H9 (cell line): Measurements from ENCODE around the gene LRCH1. TPM values are rescaled to one million over a fixed set of nuclear protein-coding genes. Genes with fewer than 3 reads are reported as not detected.

Experiments
- DNase-seq: peaks from one replicate; pipeline ENCODE4 v3.0.0-alpha.2; 2017
- H2AFZ ChIP-seq: one replicate; pipeline ENCODE4 v1.6.1; 2013; ENCODE audit warnings: mild to moderate bottlenecking, low read length, control low read depth, moderate library complexity
- H2AK5ac ChIP-seq: 2 replicates; pipeline ENCODE4 v1.6.1; 2013; ENCODE audit warnings: low read length, control low read depth, mixed read lengths; ENCODE audit not compliant: insufficient read length
- H2BK120ac ChIP-seq: one replicate; pipeline ENCODE4 v1.6.1; 2013; ENCODE audit warnings: low read depth, mild to moderate bottlenecking, low read length, control low read depth, inconsistent platforms; ENCODE audit not compliant: poor library complexity, severe bottlenecking
- H2BK12ac ChIP-seq: 2 replicates; pipeline ENCODE4 v1.6.1; 2013; ENCODE audit warnings: low read length, control low read depth, mixed read lengths, low read depth; ENCODE audit not compliant: insufficient read length
- H2BK15ac ChIP-seq: 2 replicates; pipeline ENCODE4 v1.6.1; 2013; ENCODE audit warnings: low read depth, low read length, control low read depth
- H2BK20ac ChIP-seq: one replicate; pipeline ENCODE4 v1.6.1; 2013; ENCODE audit warnings: low read depth, mild to moderate bottlenecking, low read length, control low read depth, inconsistent platforms; ENCODE audit not compliant: poor library complexity, severe bottlenecking
- H2BK5ac ChIP-seq: 2 replicates; pipeline ENCODE4 v1.6.1; 2013; ENCODE audit warnings: low read length, control low read depth, mixed read lengths; ENCODE audit not compliant: insufficient read length
- H3K14ac ChIP-seq: 2 replicates; pipeline ENCODE4 v1.6.1; 2013; ENCODE audit warnings: low read length, control low read depth; ENCODE audit not compliant: insufficient read depth
- H3K18ac ChIP-seq: 2 replicates; pipeline ENCODE4 v1.6.1; 2013; ENCODE audit warnings: low read depth, mild to moderate bottlenecking, mixed read lengths, low read length, control low read depth; ENCODE audit not compliant: insufficient read length
- H3K23ac ChIP-seq: 2 replicates; pipeline ENCODE4 v1.6.1; 2013; ENCODE audit warnings: low read length, control low read depth, mixed read lengths, low read depth; ENCODE audit not compliant: insufficient read length
- H3K23me2 ChIP-seq: 2 replicates; pipeline ENCODE4 v1.6.1; 2013; ENCODE audit warnings: low read depth, mild to moderate bottlenecking, mixed read lengths, low read length, control low read depth; ENCODE audit not compliant: insufficient read length, poor library complexity, severe bottlenecking
- H3K27ac ChIP-seq: 2 replicates; pipeline ENCODE4 v1.5.1; 2013; ENCODE audit warnings: low read length, control low read depth, mixed read lengths, low read depth; ENCODE audit not compliant: insufficient read length
- H3K27me3 ChIP-seq: 2 replicates; pipeline ENCODE4 v1.6.1; 2013; ENCODE audit warnings: low read length, control low read depth, inconsistent platforms; ENCODE audit not compliant: insufficient read depth
- H3K4ac ChIP-seq: 2 replicates; pipeline ENCODE4 v1.6.1; 2013; ENCODE audit warnings: low read depth, mild to moderate bottlenecking, control low read depth, inconsistent platforms, low read length, moderate library complexity
- H3K4me1 ChIP-seq: 2 replicates; pipeline ENCODE4 v1.6.1; 2013; ENCODE audit warnings: low read length, control low read depth, inconsistent platforms; ENCODE audit not compliant: insufficient read depth
- H3K4me2 ChIP-seq: 2 replicates; pipeline ENCODE4 v1.6.1; 2013; ENCODE audit warnings: low read length, control low read depth, mixed read lengths; ENCODE audit not compliant: insufficient read length, insufficient read depth
- H3K56ac ChIP-seq: 2 replicates; pipeline ENCODE4 v1.6.1; 2013; ENCODE audit warnings: low read depth, mild to moderate bottlenecking, mixed read lengths, low read length, control low read depth; ENCODE audit not compliant: insufficient read length
- H3K79me1 ChIP-seq: 2 replicates; pipeline ENCODE4 v1.6.1; 2013; ENCODE audit warnings: low read depth, mild to moderate bottlenecking, moderate library complexity, low read length, control low read depth, inconsistent platforms; ENCODE audit not compliant: insufficient read depth, poor library complexity, severe bottlenecking
- H3K79me2 ChIP-seq: 2 replicates; pipeline ENCODE4 v1.6.1; 2013; ENCODE audit warnings: low read length, control low read depth, inconsistent platforms; ENCODE audit not compliant: insufficient read depth
- H3K9ac ChIP-seq: 2 replicates; pipeline ENCODE4 v1.6.1; 2013; ENCODE audit warnings: low read length, control low read depth, mixed read lengths; ENCODE audit not compliant: insufficient read length; ENCODE audit errors: extremely low read depth
- H3K9me3 ChIP-seq: one replicate; pipeline ENCODE4 v1.6.1; 2013; ENCODE audit warnings: low read depth, low read length, inconsistent platforms; ENCODE audit not compliant: control insufficient read depth
- H3T11ph ChIP-seq: one replicate; pipeline ENCODE4 v1.6.1; 2013; ENCODE audit warnings: mild to moderate bottlenecking, low read length, control low read depth, inconsistent platforms
- H4K20me1 ChIP-seq: one replicate; pipeline ENCODE4 v1.6.1; 2013; ENCODE audit not compliant: control insufficient read depth, insufficient read length, insufficient read depth
- H4K5ac ChIP-seq: 2 replicates; pipeline ENCODE4 v1.6.1; 2013; ENCODE audit warnings: low read depth, mild to moderate bottlenecking, mixed read lengths, low read length, control low read depth; ENCODE audit not compliant: insufficient read length
- H4K8ac ChIP-seq: replicated peaks from 2 replicates; pipeline ENCODE4 v1.6.1; 2013; ENCODE audit warnings: low read length, control low read depth, mixed read lengths, low read depth; ENCODE audit not compliant: insufficient read length
- H4K91ac ChIP-seq: 2 replicates; pipeline ENCODE4 v1.6.1; 2013; ENCODE audit warnings: low read depth, mild to moderate bottlenecking, moderate library complexity, mixed read lengths, low read length, control low read depth; ENCODE audit not compliant: insufficient read length
- H3K27ac Mint-ChIP-seq, 3 experiments: 2 replicates in 2 of 3; 3 replicates in 1 of 3; pipeline ENCODE4 v1.8.0; 2020 to 2021; ENCODE audit warnings: mixed read lengths in 3 of 3, mild to moderate bottlenecking in 1 of 3, moderate library complexity in 1 of 3
- H3K27me3 Mint-ChIP-seq: 2 replicates; pipeline ENCODE4 v1.8.0; 2021; ENCODE audit warnings: low read depth, mild to moderate bottlenecking, moderate library complexity, mixed read lengths
- H3K36me3 Mint-ChIP-seq, 3 experiments: 2 replicates in 2 of 3; 3 replicates in 1 of 3; pipeline ENCODE4 v1.8.0; 2020 to 2021; ENCODE audit warnings: low read depth in 3 of 3, mixed read lengths in 3 of 3; ENCODE audit not compliant: insufficient read depth in 1 of 3
- H3K4me1 Mint-ChIP-seq, 2 experiments: 2 replicates each; pipeline ENCODE4 v1.8.0; 2020; ENCODE audit warnings: mixed read lengths in 2 of 2
- H3K4me3 Mint-ChIP-seq, 2 experiments: 2 replicates in 1 of 2; 3 replicates in 1 of 2; pipeline ENCODE4 v1.8.0; 2020 to 2021; ENCODE audit warnings: mild to moderate bottlenecking in 2 of 2, mixed read lengths in 2 of 2, moderate library complexity in 1 of 2
- H3K9me3 Mint-ChIP-seq, 2 experiments: 2 replicates in 1 of 2; 3 replicates in 1 of 2; pipeline ENCODE4 v1.8.0; 2020; ENCODE audit warnings: mild to moderate bottlenecking in 2 of 2, mixed read lengths in 2 of 2, moderate library complexity in 1 of 2
- WGBS: extraction: QIAGEN DNeasy Blood & Tissue Kit; methylation state at CpG from one replicate; pipeline ENCODE4 v1.1.7; 2013; ENCODE audit warnings: missing lambda C conversion rate, low lambda C conversion rate, mixed read lengths; ENCODE audit not compliant: insufficient read length; ENCODE audit errors: extremely low coverage; 5-methylcytosine and 5-hydroxymethylcytosine counted together
- total RNA-seq: library from RNA; stranded (reverse); gene quantifications from 2 replicates; pipeline ENCODE4 v1.2.1, GENCODE V29; 2021
- TF ChIP-seq, protein P1 (sequence below): fragments of 200-600 bp; sonication (generic); conservative IDR thresholded peaks from 3 replicates; pipeline ENCODE4 v1.8.0; 2021; ENCODE audit warnings: antibody characterized with exemption, mild to moderate bottlenecking

The LRCH1 gene
- total RNA-seq, 1 experiment from 2014 or later = 8.0 TPM

GRCh38 chr13:46666727-46667456, 113.9 kb downstream of the LRCH1 start:
- Histone ChIP-seq H2BK12ac (no peak overlapping the region), H2BK20ac (no peak overlapping the region), H2AK5ac (no peak overlapping the region), H2BK15ac (no peak overlapping the region), H3K27ac (no peak overlapping the region), H3K79me2 (no peaks in the 10 kb centered on the region), H3K14ac (peak overlapping the region; percentile 32; the same call in 1 of the 2 replicates), H3K9ac (no peak overlapping the region), H3K4me2 (peak overlapping the region; percentile 6), H4K20me1 (no peaks in the 10 kb centered on the region), H3K4ac (no peak overlapping the region), H4K8ac (no peak overlapping the region), H3K18ac (no peak overlapping the region), H3K56ac (no peak overlapping the region), H3K23ac (no peak overlapping the region), H2AFZ (no peak overlapping the region), H2BK5ac (no peak overlapping the region), H3K4me1 (peaks cover 18% of the 10 kb centered on the region), H3K27me3 (no peaks in the 10 kb centered on the region), H2BK120ac (no peak overlapping the region), H4K91ac (no peak overlapping the region), H3K79me1 (no peaks in the 10 kb centered on the region), H3K9me3 (no peaks in the 10 kb centered on the region), H3K23me2 (no peaks in the 10 kb centered on the region), H4K5ac (no peak overlapping the region), H3T11ph (no peak overlapping the region)
- Mint-ChIP-seq H3K27me3 (no peaks in the 10 kb centered on the region), H3K9me3 (no peaks in the 10 kb centered on the region), H3K27ac (peak overlapping the region in 2 of 3 experiments; percentile 53 to 94; a peak in 4 of 7 replicates), H3K4me3 (peak overlapping the region in 1 of 2 experiments; percentile 55; a peak in 1 of 5 replicates), H3K36me3 (peaks cover 0 to 8% (median 0%) of the 10 kb centered on the region in 3 experiments; a peak in 2 of 7 replicates), H3K4me1 (peaks cover 45 to 55% of the 10 kb centered on the region in 2 experiments)
- DNase-seq = peak; percentile 81
- TF ChIP-seq, protein P1, sequence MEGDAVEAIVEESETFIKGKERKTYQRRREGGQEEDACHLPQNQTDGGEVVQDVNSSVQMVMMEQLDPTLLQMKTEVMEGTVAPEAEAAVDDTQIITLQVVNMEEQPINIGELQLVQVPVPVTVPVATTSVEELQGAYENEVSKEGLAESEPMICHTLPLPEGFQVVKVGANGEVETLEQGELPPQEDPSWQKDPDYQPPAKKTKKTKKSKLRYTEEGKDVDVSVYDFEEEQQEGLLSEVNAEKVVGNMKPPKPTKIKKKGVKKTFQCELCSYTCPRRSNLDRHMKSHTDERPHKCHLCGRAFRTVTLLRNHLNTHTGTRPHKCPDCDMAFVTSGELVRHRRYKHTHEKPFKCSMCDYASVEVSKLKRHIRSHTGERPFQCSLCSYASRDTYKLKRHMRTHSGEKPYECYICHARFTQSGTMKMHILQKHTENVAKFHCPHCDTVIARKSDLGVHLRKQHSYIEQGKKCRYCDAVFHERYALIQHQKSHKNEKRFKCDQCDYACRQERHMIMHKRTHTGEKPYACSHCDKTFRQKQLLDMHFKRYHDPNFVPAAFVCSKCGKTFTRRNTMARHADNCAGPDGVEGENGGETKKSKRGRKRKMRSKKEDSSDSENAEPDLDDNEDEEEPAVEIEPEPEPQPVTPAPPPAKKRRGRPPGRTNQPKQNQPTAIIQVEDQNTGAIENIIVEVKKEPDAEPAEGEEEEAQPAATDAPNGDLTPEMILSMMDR = peak; percentile 56; the same call in 2 of the 3 replicates
- no CpG with 5 or more reads among the region's 3 CpGs for WGBS
